GM06990 (cell line): ENCODE results near the gene NDUFB4.
A peak's percentile ranks its signal among the peaks of the same experiment; 100 is the strongest.
"Not testable (repeated sequence)": the region's sequence is repeated elsewhere in the genome, so short reads cannot be mapped to it uniquely, and the experiment has no call there.

ENCODE experiments used
- DNase-seq: peaks from one replicate; pipeline ENCODE4 v3.0.0-alpha.2; 2011; ENCODE audit not compliant: insufficient read length; ENCODE audit errors: extremely low read depth
- H3K27me3 ChIP-seq: replicated peaks from 2 replicates; pipeline ENCODE4 v1.6.0; 2011; ENCODE audit warnings: low read length; ENCODE audit not compliant: control insufficient read depth, insufficient read depth
- H3K36me3 ChIP-seq: 2 replicates; pipeline ENCODE4 v1.5.1; 2011; ENCODE audit warnings: low read length; ENCODE audit not compliant: control insufficient read depth, insufficient read depth
- H3K4me3 ChIP-seq: replicated peaks from 2 replicates; pipeline ENCODE4 v1.5.1; 2011; ENCODE audit warnings: low read depth, mild to moderate bottlenecking, control low read depth, low read length
- TF ChIP-seq, protein P1 (sequence below): IDR thresholded peaks from 2 replicates; pipeline ENCODE4 v1.5.1; 2011; ENCODE audit warnings: low read length, control low read depth, mild to moderate bottlenecking, inconsistent platforms; ENCODE audit not compliant: insufficient read depth, poor library complexity, severe bottlenecking

The NDUFB4 gene

DNA sequence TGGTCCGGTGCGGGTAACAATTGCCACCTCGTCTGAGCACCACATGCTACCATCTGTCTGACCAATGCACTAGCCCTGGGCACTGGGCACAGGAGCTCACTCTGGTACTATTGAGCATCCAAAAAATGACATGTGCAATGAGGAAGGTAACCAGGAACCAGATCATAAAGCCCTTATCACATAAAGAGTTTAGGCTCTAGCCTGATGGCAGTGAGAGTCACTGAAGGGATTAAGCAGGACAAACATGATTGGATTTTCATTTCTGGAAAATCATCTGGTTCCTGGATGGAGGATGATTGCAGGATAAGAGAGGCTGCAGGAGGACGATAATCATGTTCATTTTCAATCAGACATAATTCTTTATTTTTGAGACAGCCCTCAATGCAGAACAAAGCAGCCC, 12.4 kb downstream of the NDUFB4 start:
- Histone ChIP-seq H3K27me3 (no peaks in the 10 kb centered on the region), H3K4me3 (no peak overlapping the region), H3K36me3 (no peaks in the 10 kb centered on the region)
- no peak for DNase-seq
- TF ChIP-seq, protein P1, sequence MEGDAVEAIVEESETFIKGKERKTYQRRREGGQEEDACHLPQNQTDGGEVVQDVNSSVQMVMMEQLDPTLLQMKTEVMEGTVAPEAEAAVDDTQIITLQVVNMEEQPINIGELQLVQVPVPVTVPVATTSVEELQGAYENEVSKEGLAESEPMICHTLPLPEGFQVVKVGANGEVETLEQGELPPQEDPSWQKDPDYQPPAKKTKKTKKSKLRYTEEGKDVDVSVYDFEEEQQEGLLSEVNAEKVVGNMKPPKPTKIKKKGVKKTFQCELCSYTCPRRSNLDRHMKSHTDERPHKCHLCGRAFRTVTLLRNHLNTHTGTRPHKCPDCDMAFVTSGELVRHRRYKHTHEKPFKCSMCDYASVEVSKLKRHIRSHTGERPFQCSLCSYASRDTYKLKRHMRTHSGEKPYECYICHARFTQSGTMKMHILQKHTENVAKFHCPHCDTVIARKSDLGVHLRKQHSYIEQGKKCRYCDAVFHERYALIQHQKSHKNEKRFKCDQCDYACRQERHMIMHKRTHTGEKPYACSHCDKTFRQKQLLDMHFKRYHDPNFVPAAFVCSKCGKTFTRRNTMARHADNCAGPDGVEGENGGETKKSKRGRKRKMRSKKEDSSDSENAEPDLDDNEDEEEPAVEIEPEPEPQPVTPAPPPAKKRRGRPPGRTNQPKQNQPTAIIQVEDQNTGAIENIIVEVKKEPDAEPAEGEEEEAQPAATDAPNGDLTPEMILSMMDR, result no peak

DNA sequence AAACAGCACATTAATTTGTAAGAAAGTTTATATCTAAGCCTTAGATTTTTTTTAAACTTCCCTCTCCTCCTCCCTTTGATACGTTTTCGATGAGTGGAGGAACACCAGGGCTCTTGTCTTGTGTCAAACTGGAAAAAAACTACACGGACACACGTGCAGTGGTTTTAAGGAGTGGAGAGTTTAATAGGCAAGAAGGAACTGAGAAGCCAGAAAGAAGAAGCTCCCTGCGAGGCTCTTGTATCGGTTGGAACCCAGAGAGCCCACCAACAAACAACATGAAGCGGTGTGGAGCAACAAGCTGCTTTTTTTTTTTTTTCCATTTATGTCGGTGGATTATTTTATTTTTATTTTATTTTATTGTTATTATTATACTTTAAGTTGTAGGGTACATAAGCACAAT, 18.6 kb downstream of the NDUFB4 start:
- Histone ChIP-seq H3K4me3 (no peak overlapping the region), H3K27me3 (no peaks in the 10 kb centered on the region), H3K36me3 (no peaks in the 10 kb centered on the region)
- no peak for DNase-seq
- TF ChIP-seq, protein P1, result no peak

- Histone ChIP-seq H3K36me3 (no peaks in the 10 kb centered on the region), H3K27me3 (no peaks in the 10 kb centered on the region), H3K4me3 (no peak overlapping the region)
- DNase-seq, result no peak
- TF ChIP-seq, protein P1, result no peak
Measured at GRCh38 chr3:120615847-120616609, 19.9 kb downstream of the NDUFB4 start.

- DNase-seq, H3K36me3 ChIP-seq, H3K27me3 ChIP-seq, H3K4me3 ChIP-seq: not testable (repeated sequence)
Measured at GRCh38 chr3:120616745-120617144, 20.6 kb downstream of the NDUFB4 start.

GRCh38 chr3:120622457-120622856, 26.3 kb downstream of the NDUFB4 start:
- H3K4me3 ChIP-seq, result no peak overlapping the region
- H3K36me3 ChIP-seq, result no peaks in the 10 kb centered on the region
- peak; percentile 1 for DNase-seq
- TF ChIP-seq, protein P1, result no peak
- H3K27me3 ChIP-seq, result no peaks in the 10 kb centered on the region

DNA sequence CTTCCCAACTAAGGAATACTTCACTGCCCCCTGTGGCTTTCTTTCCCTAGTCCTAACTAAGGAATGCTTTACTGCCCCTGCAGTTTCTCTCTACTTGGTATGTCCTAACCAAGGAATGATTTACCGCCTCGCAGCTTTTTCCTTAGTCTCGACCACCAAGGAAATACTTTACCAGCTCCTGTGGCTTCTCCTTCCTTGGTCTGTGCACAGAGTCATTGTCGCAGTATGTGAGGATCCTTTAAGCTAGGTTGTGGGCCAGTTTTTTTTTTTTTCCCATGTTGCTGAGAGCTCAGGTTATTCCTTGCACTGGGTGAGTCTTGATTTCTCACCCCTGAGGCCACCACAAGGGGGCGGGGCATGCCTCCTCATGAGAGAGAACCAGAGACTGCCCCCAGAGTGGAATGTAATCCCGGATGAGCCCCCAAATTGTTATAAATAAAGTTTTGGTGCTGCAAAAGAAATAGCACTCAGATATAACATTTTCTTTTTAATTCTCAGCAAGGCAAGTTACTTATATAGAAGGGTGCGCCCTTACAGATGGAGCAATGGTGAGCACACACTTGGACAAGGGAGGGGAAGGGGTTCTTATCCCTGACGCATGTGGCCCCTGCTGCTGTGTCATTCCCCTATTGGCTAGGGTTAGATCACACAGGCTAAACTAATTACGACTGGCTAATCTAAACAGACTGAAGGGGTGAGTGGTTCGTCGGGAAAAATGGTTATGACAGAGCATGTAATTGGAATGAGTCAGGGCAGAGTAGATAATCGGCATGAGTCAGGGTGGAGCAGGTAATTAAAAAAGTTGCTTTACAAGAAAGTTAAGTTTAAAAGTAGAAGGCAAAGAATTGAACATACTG, 27.0 kb downstream of the NDUFB4 start:
- Histone ChIP-seq H3K36me3 (no peaks in the 10 kb centered on the region), H3K27me3 (no peaks in the 10 kb centered on the region), H3K4me3 (no peak overlapping the region)
- TF ChIP-seq, protein P1, result peak; percentile 23
- no peak for DNase-seq
